Stimulated activated CD4-positive, alpha-beta T cell treated with anti-CD3 and anti-CD28 coated beads, Interleukin-4, amount 100 ng/mL, for 4 hours (primary cell): ENCODE results near the gene PHC1.
"Not testable (repeated sequence)": the region's sequence is repeated elsewhere in the genome, so short reads cannot be mapped to it uniquely, and the experiment has no call there.

Source experiments
- DNase-seq, 2 experiments: peaks; one replicate each; pipeline ENCODE4 v3.0.0-alpha.2; 2020

PHC1 gene

GRCh38 chr12:8914033-8914715 is at the start of gene PHC1:
Gene PHC1 (plus strand): TSS chr12:8914509. CDS start chr12:8917678, 3,169 bp downstream.
- peak; percentile 77 to 78 for DNase-seq

- no peak for DNase-seq
These were observed 47.9 kb upstream of the PHC1 start for GRCh38 chr12:8866429-8866828.

- DNase-seq: no peak
These were observed 47.3 kb upstream of the PHC1 start for GRCh38 chr12:8867009-8867408.

GRCh38 chr12:8867786-8868185 is 46.5 kb upstream of the PHC1 start:
- DNase-seq: no peak

GRCh38 chr12:8870586-8870985 is 43.7 kb upstream of the PHC1 start:
- no peak for DNase-seq

GRCh38 chr12:8871068-8871467 is 43.2 kb upstream of the PHC1 start:
- DNase-seq: no peak

- DNase-seq: no peak
These were observed 37.4 kb upstream of the PHC1 start for GRCh38 chr12:8876887-8877286.

GRCh38 chr12:8886502-8887284 is 27.6 kb upstream of the PHC1 start:
- DNase-seq: no peak

- no peak for DNase-seq
These were observed 27.0 kb upstream of the PHC1 start for GRCh38 chr12:8887285-8887715.

- peak; percentile 27 to 39 for DNase-seq
These were observed 23.8 kb upstream of the PHC1 start for GRCh38 chr12:8890313-8891085.

- no peak for DNase-seq
These were observed 22.3 kb upstream of the PHC1 start for GRCh38 chr12:8891976-8892375.

- DNase-seq: no peak
These were observed 19.9 kb upstream of the PHC1 start for GRCh38 chr12:8894378-8894777.

GRCh38 chr12:8894986-8895385 is 19.3 kb upstream of the PHC1 start:
- no peak for DNase-seq

- DNase-seq: no peak
These were observed 17.2 kb upstream of the PHC1 start for GRCh38 chr12:8897081-8897480.

GRCh38 chr12:8899830-8900229 is 14.5 kb upstream of the PHC1 start:
- DNase-seq: no peak

- DNase-seq: not testable (repeated sequence)
These were observed 11.6 kb upstream of the PHC1 start for GRCh38 chr12:8902703-8903102.

- DNase-seq: no peak
These were observed 10.7 kb upstream of the PHC1 start for GRCh38 chr12:8903646-8904045.

- no peak for DNase-seq
These were observed 9.6 kb upstream of the PHC1 start for GRCh38 chr12:8904665-8905064.

GRCh38 chr12:8905546-8905945 is 8.8 kb upstream of the PHC1 start:
- no peak for DNase-seq

GRCh38 chr12:8906266-8907180 is 7.8 kb upstream of the PHC1 start:
- DNase-seq: no peak

- no peak for DNase-seq
These were observed 6.8 kb upstream of the PHC1 start for GRCh38 chr12:8907513-8907912.

- DNase-seq: no peak
These were observed 4.6 kb upstream of the PHC1 start for GRCh38 chr12:8909752-8910151.
